ENCODE results near the gene OPN4.

Gene OPN4

DNA sequence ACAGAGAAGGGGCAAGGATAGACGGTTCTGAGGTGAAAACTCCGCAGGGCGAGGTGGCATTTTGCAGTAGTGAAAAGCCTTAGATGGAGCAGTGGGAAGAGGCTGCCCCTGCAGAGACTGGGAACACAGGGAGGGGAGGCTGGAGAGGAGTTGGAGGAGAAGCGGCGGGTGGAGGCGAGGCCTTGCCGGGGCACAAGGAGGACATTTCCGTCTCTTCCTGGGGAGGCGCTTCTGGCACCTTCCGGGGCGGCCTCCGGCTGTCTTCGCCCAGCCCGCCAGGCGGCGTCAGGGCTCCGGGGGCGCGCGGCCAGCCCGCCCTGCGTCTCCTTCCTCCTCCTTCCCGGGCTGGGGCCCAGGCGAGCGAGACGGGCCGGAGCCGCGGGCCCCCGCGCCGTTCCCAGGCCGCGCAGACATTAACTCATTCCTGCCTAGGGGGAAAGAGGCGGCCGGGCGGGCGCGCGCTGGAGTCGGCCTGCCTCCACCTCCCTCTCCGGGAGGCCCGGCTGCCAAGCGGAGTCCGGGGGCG, 56.7 kb downstream of the OPN4 start:
- H3K79me2 ChIP-seq: no peaks in the 10 kb centered on the region
- H3K27me3 ChIP-seq (ENCODE audit: control insufficient read depth, insufficient read depth, low read length): no peaks in the 10 kb centered on the region
- H3K4me1 ChIP-seq: peaks cover 4% of the 10 kb centered on the region
- peak; percentile 95 for TF ChIP-seq CTCF (IDR thresholded peaks at IDR 0.05)
- peak overlapping the region; percentile 82 for H3K27ac ChIP-seq
- no peaks in the 10 kb centered on the region for H3K36me3 ChIP-seq (ENCODE audit: control insufficient read depth, insufficient read depth, low read length)
- H3K4me3 ChIP-seq (ENCODE audit: low read depth, low read length): peak overlapping the region; percentile 66
- peak overlapping the region; percentile 33 for H3K4me2 ChIP-seq (ENCODE audit: low read length)
- H2AFZ ChIP-seq: peak overlapping the region; percentile 100
- no peak overlapping the region for H3K9ac ChIP-seq
- H3K9me3 ChIP-seq (ENCODE audit: control insufficient read depth, low read length): no peaks in the 10 kb centered on the region

DNA sequence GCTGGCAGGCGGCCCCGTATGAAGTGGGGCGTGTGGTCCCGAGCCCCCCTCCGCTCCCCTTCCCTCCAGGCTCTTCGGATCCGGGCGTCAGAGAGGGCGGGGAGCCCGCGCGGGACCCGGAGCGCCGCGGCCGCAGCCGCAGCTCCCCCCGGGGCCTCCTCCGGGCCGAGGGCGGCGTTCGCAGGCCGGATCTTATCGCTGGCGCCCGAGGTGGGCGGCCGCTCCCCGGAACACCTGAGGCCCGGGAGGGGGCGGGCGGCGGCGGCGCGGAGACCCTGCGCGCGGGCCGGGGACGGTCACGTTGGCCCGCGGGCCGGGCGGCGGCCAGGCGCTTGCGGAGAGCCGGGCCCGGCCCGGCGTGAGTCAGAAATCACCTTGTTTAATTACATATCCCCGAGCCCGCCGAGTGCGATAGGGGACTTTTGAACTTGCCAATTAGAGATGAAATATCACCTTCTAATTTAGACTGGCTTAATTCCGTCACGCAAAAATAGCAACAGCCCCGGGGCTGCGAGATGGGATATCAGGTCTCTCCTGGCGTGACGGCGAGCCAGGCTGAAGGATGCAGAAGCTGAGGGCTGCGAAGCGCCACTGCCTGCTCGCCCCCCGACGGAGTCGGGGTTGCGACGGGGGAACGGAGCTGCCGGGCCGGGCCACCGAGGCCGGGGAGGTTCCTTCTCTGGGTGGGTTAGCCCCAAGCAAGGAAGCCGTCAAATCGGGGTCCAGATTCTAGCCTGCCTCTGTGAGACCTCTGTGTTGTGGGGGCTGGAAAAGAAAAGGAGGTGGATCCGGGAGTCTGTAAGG, 57.4 kb downstream of the OPN4 start:
- peak overlapping the region; percentile 100 for H2AFZ ChIP-seq
- peak overlapping the region; percentile 58 for H3K9ac ChIP-seq
- peak overlapping the region; percentile 75 for H3K4me3 ChIP-seq (ENCODE audit: low read depth, low read length)
- H3K4me2 ChIP-seq (ENCODE audit: low read length): peak overlapping the region; percentile 91
- peaks cover 4% of the 10 kb centered on the region for H3K4me1 ChIP-seq
- H3K79me2 ChIP-seq: no peaks in the 10 kb centered on the region
- H3K36me3 ChIP-seq (ENCODE audit: control insufficient read depth, insufficient read depth, low read length): no peaks in the 10 kb centered on the region
- H3K27ac ChIP-seq: peak overlapping the region; percentile 82
- no peaks in the 10 kb centered on the region for H3K9me3 ChIP-seq (ENCODE audit: control insufficient read depth, low read length)
- no peaks in the 10 kb centered on the region for H3K27me3 ChIP-seq (ENCODE audit: control insufficient read depth, insufficient read depth, low read length)
- TF ChIP-seq CTCF (IDR thresholded peaks at IDR 0.05): no peak

DNA sequence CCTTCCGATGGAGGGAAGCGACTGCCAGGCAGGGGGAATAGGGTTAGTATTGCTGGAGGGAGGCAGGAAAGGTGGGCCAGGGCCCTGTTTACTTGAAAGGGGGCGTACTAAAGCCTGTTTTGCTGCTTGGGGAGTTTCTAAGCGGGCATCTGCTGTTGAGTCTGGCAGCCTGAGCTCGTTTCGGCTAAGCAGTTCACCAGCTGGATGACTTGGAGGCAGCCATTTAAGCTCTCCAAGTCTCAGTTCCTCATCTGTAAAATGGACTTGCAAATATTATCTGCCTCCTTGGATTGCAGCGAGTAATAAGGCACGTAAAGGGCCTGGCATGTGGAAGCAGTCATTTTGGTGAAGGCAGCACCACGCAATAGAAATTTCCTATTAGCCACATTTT, 58.0 kb downstream of the OPN4 start:
- no peak for TF ChIP-seq CTCF (IDR thresholded peaks at IDR 0.05)
- Histone ChIP-seq H2AFZ (peak overlapping the region; percentile 98), H3K36me3 (ENCODE audit: control insufficient read depth, insufficient read depth, low read length) (no peaks in the 10 kb centered on the region), H3K9me3 (ENCODE audit: control insufficient read depth, low read length) (no peaks in the 10 kb centered on the region), H3K4me3 (ENCODE audit: low read depth, low read length) (peak overlapping the region; percentile 75), H3K27ac (peak overlapping the region; percentile 82), H3K9ac (peak overlapping the region; percentile 58), H3K4me1 (peaks cover 4% of the 10 kb centered on the region), H3K4me2 (ENCODE audit: low read length) (peak overlapping the region; percentile 91), H3K79me2 (no peaks in the 10 kb centered on the region), H3K27me3 (ENCODE audit: control insufficient read depth, insufficient read depth, low read length) (no peaks in the 10 kb centered on the region)

DNA sequence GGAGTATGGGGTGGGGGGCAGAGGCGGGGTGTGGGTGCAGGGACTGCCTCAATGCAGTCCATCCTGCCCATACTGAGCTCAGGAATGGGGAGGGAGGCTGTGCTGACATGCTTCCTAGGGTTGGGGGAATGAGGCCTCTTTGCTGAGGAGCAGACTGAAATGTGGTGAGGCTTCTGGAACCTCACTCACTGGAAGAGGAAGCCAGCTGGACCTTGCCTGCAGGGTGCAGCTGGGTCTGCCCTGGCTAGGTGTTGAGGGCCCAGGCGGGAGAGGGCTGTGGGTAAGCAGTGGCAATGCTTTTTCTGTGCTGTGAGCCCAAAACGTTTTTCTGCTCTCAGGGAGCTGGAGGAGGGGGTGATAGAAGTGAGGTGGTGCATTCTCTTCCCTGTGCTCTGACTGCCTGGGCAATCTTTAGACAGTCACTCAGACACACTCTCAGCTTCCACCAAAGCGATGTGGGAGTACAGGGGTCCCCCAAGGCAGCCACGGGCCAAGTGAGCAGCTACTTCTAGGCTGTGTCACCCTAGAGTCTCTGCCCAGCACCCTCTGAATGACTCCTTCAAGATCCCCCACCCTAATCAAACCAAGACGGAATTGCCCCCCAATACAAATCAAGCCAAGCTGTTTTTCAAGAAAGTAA, 60.9 kb downstream of the OPN4 start:
- TF ChIP-seq CTCF (IDR thresholded peaks at IDR 0.05): no peak
- H3K9me3 ChIP-seq (ENCODE audit: control insufficient read depth, low read length): no peaks in the 10 kb centered on the region
- peaks cover 4% of the 10 kb centered on the region for H3K4me1 ChIP-seq
- H3K4me3 ChIP-seq (ENCODE audit: low read depth, low read length): no peak overlapping the region
- H3K27ac ChIP-seq: no peak overlapping the region
- no peak overlapping the region for H2AFZ ChIP-seq
- H3K4me2 ChIP-seq (ENCODE audit: low read length): no peak overlapping the region
- no peaks in the 10 kb centered on the region for H3K79me2 ChIP-seq
- H3K9ac ChIP-seq: no peak overlapping the region
- H3K36me3 ChIP-seq (ENCODE audit: control insufficient read depth, insufficient read depth, low read length): no peaks in the 10 kb centered on the region
- H3K27me3 ChIP-seq (ENCODE audit: control insufficient read depth, insufficient read depth, low read length): no peaks in the 10 kb centered on the region

All from parathyroid adenoma (tissue), 2 donors.